Measurements from ENCODE around the gene MEIOC. TPM values are rescaled to one million over a fixed set of nuclear protein-coding genes. Genes with fewer than 3 reads are reported as not detected.
"Not testable (repeated sequence)": the region's sequence is repeated elsewhere in the genome, so short reads cannot be mapped to it uniquely, and the experiment has no call there.

Gene MEIOC
- total and polyA plus RNA-seq, 2 of the 4 experiments (the other 2 are of a cell fraction): 0.27 to 0.36 TPM

DNA sequence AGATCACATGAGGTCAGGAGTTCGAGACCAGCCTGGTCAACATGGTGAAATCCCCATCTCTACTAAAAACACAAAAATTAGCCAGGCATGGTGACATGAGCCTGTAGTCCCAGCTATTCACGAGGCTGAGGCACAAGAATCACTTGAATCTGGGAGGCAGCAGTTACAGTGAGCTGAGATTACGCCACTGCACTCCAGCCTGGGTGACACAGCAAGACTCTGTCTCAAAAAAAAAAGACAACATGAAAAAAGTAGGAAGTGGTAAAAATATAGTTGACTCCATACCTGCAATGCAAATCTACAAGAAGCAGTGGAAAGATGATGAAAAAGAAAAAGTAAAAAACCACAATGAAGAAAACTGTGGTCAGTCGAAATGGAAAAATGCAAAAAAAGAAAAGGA lies 27.0 kb downstream of the MEIOC start:
- H3K27ac ChIP-seq (ENCODE audit: insufficient read depth, low read length); H3K56ac ChIP-seq (ENCODE audit: extremely low read depth, insufficient read depth, low read length); H2BK15ac ChIP-seq (ENCODE audit: low read depth, low read length); H3K14ac ChIP-seq (replicated peaks; ENCODE audit: low read depth, low read length); H3K4me2 ChIP-seq (ENCODE audit: low read depth, low read length); ATAC-seq (ENCODE audit: low read depth); H3K9ac ChIP-seq (ENCODE audit: low read depth, low read length); H2BK120ac ChIP-seq (ENCODE audit: low read depth, low read length); DNase-seq; H4K8ac ChIP-seq (ENCODE audit: low read depth in 2 of 2, low read length in 2 of 2); H3K9me3 ChIP-seq (ENCODE audit: control insufficient read depth, insufficient read depth, low read length); H3K4me3 ChIP-seq (ENCODE audit: insufficient read depth, low read depth, low read length); H3K27me3 ChIP-seq (ENCODE audit: control insufficient read depth, insufficient read depth, low read length); BruUV-seq (replicated peaks); CTCF ChIA-PET; H2AK5ac ChIP-seq (ENCODE audit: low read depth, low read length); in situ Hi-C loops (cut with MboI; ENCODE audit: low sequenced_read_pairs); H3K18ac ChIP-seq (ENCODE audit: low read depth, low read length); H2AK9ac ChIP-seq (replicated peaks; ENCODE audit: low read depth, low read length, poor library complexity); H4K5ac ChIP-seq (ENCODE audit: low read depth, low read length); POLR2A ChIA-PET (ENCODE audit: unreplicated experiment); H3K23ac ChIP-seq (ENCODE audit: low read depth, low read length); H2BK5ac ChIP-seq (ENCODE audit: low read depth, low read length, poor library complexity, severe bottlenecking); H3K4ac ChIP-seq (ENCODE audit: low read depth, low read length); H4K20me1 ChIP-seq (ENCODE audit: insufficient read depth, low read length); intact Hi-C loops (cut with micrococcal nuclease); H2BK20ac ChIP-seq (ENCODE audit: low read depth, low read length); H4K91ac ChIP-seq (ENCODE audit: insufficient read depth, low read depth, low read length); H3K9me1 ChIP-seq (ENCODE audit: insufficient read depth, low read length); dilution Hi-C loops (cut with HindIII; ENCODE audit: low sequenced_read_pairs, unreplicated experiment); H3K4me1 ChIP-seq (ENCODE audit: control insufficient read depth, insufficient read depth, low read length); H2AFZ ChIP-seq (replicated peaks; ENCODE audit: low read length, poor library complexity): not testable (repeated sequence)
- Histone ChIP-seq H3K36me3 (ENCODE audit: control insufficient read depth, insufficient read depth, low read length) (peaks cover 14% of the 10 kb centered on the region), H3K79me1 (ENCODE audit: low read depth in 1 of 2, low read length in 2 of 2) (peaks cover 9 to 36% of the 10 kb centered on the region in 2 experiments)
- WGBS, 2 experiments (ENCODE audit: extremely low coverage in 2 of 2, insufficient read length in 1 of 2): no CpG with 5 or more reads among the region's 4 CpGs

Measured in IMR-90 (cell line).